Activated T-cell treated with anti-CD3 and anti-CD28 coated beads for 4 hours (primary cell): ENCODE data around the gene USP37.
"Not testable (repeated sequence)": the region's sequence is repeated elsewhere in the genome, so short reads cannot be mapped to it uniquely, and the experiment has no call there.

Experiments used
- DNase-seq: peaks from one replicate; pipeline ENCODE4 v3.0.0-alpha.2; 2020

USP37 gene

GRCh38 chr2:218547511-218547910 is 20.6 kb downstream of the USP37 start:
- DNase-seq: no peak

- DNase-seq: no peak
Observed at GRCh38 chr2:218546012-218546411, 22.1 kb downstream of the USP37 start.

GRCh38 chr2:218540015-218540414 is 28.1 kb downstream of the USP37 start:
- no peak for DNase-seq

- DNase-seq: no peak
Observed at GRCh38 chr2:218536804-218537494, 31.2 kb downstream of the USP37 start.

- no peak for DNase-seq
Observed at GRCh38 chr2:218529990-218530389, 38.2 kb downstream of the USP37 start.

- not testable (repeated sequence) for DNase-seq
Observed at GRCh38 chr2:218528409-218528808, 39.7 kb downstream of the USP37 start.

GRCh38 chr2:218523651-218524050 is 44.5 kb downstream of the USP37 start:
- DNase-seq: no peak

GRCh38 chr2:218518876-218519275 is 49.3 kb downstream of the USP37 start:
- no peak for DNase-seq

- no peak for DNase-seq
Observed at GRCh38 chr2:218517434-218518206, 50.5 kb downstream of the USP37 start.

- DNase-seq: no peak
Observed at GRCh38 chr2:218516614-218517013, 51.5 kb downstream of the USP37 start.

GRCh38 chr2:218513676-218514075 is 54.5 kb downstream of the USP37 start:
- DNase-seq: no peak

- no peak for DNase-seq
Observed at GRCh38 chr2:218508299-218508698, 59.9 kb downstream of the USP37 start.

- DNase-seq: no peak
Observed at GRCh38 chr2:218505754-218506371, 62.3 kb downstream of the USP37 start.

GRCh38 chr2:218501665-218502064 is 66.5 kb downstream of the USP37 start:
- no peak for DNase-seq

GRCh38 chr2:218500501-218501060 is 67.6 kb downstream of the USP37 start:
- DNase-seq: no peak

GRCh38 chr2:218485986-218486667 is 82.0 kb downstream of the USP37 start:
- no peak for DNase-seq

GRCh38 chr2:218482651-218483050 is 85.5 kb downstream of the USP37 start:
- DNase-seq: no peak

GRCh38 chr2:218479595-218479994 is 88.6 kb downstream of the USP37 start:
- no peak for DNase-seq

- no peak for DNase-seq
Observed at GRCh38 chr2:218478544-218478943, 89.6 kb downstream of the USP37 start.

GRCh38 chr2:218477247-218477646 is 90.9 kb downstream of the USP37 start:
- DNase-seq: no peak

- no peak for DNase-seq
Observed at GRCh38 chr2:218476676-218477075, 91.5 kb downstream of the USP37 start.

GRCh38 chr2:218474527-218474926 is 93.6 kb downstream of the USP37 start:
- no peak for DNase-seq

GRCh38 chr2:218472988-218473387 is 95.2 kb downstream of the USP37 start:
- no peak for DNase-seq
